H1 (cell line): ENCODE data around the gene GPR25. TPM values are rescaled to one million over a fixed set of nuclear protein-coding genes. Genes with fewer than 3 reads are reported as not detected.

ENCODE experiments used
- CTCF ChIA-PET: fragments of 300-600 bp; sonication (Branson Sonifier 250); formaldehyde crosslinking; loops from one replicate; lab custom pipeline; 2021; ENCODE audit not compliant: partially characterized antibody; lab: Charles Lee
- POLR2A ChIA-PET: fragments of 300-600 bp; sonication (Branson Sonifier 250); formaldehyde crosslinking; loops from one replicate; lab custom pipeline; 2021; ENCODE audit warnings: inconsistent platforms; ENCODE audit not compliant: partially characterized antibody; lab: Charles Lee
- DNase-seq, 2 experiments: peaks; one replicate each; pipeline versions ENCODE4 v3.0.0 to v3.0.0-alpha.2; 2010 to 2022; ENCODE audit warnings: low spot score in 2 of 2, low read depth in 1 of 2, mixed read lengths in 1 of 2
- FAIRE-seq: peaks from 2 replicates; lab custom pipeline; 2011; peaks lifted over from hg19 to GRCh38; lab: Jason Lieb, UNC
- H2AFZ ChIP-seq: 2 replicates; pipeline ENCODE4 v1.8.1; 2012; ENCODE audit warnings: low read length, inconsistent platforms
- H2AK5ac ChIP-seq: 2 replicates; pipeline ENCODE4 v1.6.1; 2013; ENCODE audit warnings: low read depth, low read length
- H2BK120ac ChIP-seq: replicated peaks from 2 replicates; pipeline ENCODE3; 2013; ENCODE audit warnings: low read depth, low read length, inconsistent platforms
- H2BK12ac ChIP-seq: 2 replicates; pipeline ENCODE4 v1.6.1; 2013; ENCODE audit warnings: low read depth, low read length
- H2BK15ac ChIP-seq: 2 replicates; pipeline ENCODE4 v1.6.1; 2013; ENCODE audit warnings: low read length
- H2BK20ac ChIP-seq: 2 replicates; pipeline ENCODE4 v1.6.1; 2013; ENCODE audit warnings: low read length
- H2BK5ac ChIP-seq: 2 replicates; pipeline ENCODE4 v1.6.1; 2013; ENCODE audit warnings: low read depth, low read length
- H3K14ac ChIP-seq: 2 replicates; pipeline ENCODE4 v1.6.1; 2013; ENCODE audit warnings: inconsistent platforms; ENCODE audit not compliant: insufficient read length
- H3K18ac ChIP-seq: 2 replicates; pipeline ENCODE4 v1.6.1; 2013; ENCODE audit warnings: low read length; ENCODE audit errors: extremely low read depth
- H3K23ac ChIP-seq: 2 replicates; pipeline ENCODE4 v1.6.1; 2013; ENCODE audit warnings: inconsistent platforms; ENCODE audit not compliant: insufficient read length
- H3K23me2 ChIP-seq: 2 replicates; pipeline ENCODE4 v1.6.1; 2013; ENCODE audit warnings: low read depth, low read length
- H3K27ac ChIP-seq: 2 replicates; pipeline ENCODE4 v1.6.1; 2011; ENCODE audit warnings: low read depth, low read length, inconsistent platforms
- H3K27me3 ChIP-seq, 4 experiments: replicated peaks in 1 of 4; 1 replicate in 1 of 4; 2 replicates in 3 of 4; pipeline versions ENCODE4 v1.6.1 to v1.8.1; 2011 to 2013; ENCODE audit warnings: low read length in 3 of 4, mild to moderate bottlenecking in 3 of 4, inconsistent platforms in 2 of 4, mixed read lengths in 2 of 4, moderate library complexity in 1 of 4; ENCODE audit not compliant: control insufficient read depth in 3 of 4, insufficient read depth in 3 of 4; ENCODE audit errors: extremely low read depth in 1 of 4
- H3K36me3 ChIP-seq, 4 experiments: 2 replicates each; pipeline versions ENCODE4 v1.6.1 to v1.8.1; 2011 to 2013; ENCODE audit warnings: mild to moderate bottlenecking in 4 of 4, low read length in 3 of 4, moderate library complexity in 2 of 4, control low read depth in 1 of 4, inconsistent platforms in 1 of 4; ENCODE audit not compliant: insufficient read depth in 4 of 4, control insufficient read depth in 2 of 4
- H3K4ac ChIP-seq: replicated peaks from 2 replicates; pipeline ENCODE3; 2013; ENCODE audit warnings: low read length, low read depth, mixed read lengths, inconsistent platforms; ENCODE audit not compliant: insufficient read length
- H3K4me1 ChIP-seq, 4 experiments: replicated peaks in 1 of 4; 1 replicate in 1 of 4; 2 replicates in 3 of 4; pipeline versions ENCODE4 v1.6.1 to v1.8.1; 2011 to 2013; ENCODE audit warnings: low read length in 3 of 4, inconsistent platforms in 2 of 4, mixed read lengths in 1 of 4; ENCODE audit not compliant: insufficient read depth in 4 of 4, control insufficient read depth in 3 of 4
- H3K4me2 ChIP-seq, 2 experiments: 2 replicates each; pipeline versions ENCODE4 v1.6.1 to v1.8.1; 2011 to 2013; ENCODE audit warnings: low read depth in 2 of 2, low read length in 2 of 2, control low read depth in 1 of 2, inconsistent platforms in 1 of 2, mild to moderate bottlenecking in 1 of 2; ENCODE audit not compliant: insufficient read depth in 1 of 2
- H3K4me3 ChIP-seq, 4 experiments: fragments of 200-600, 300-600 bp in 1 of 4; sonication (generic), shearing (Covaris generic), sonication (Bioruptor Twin) in 1 of 4; 2 replicates each; pipeline versions ENCODE4 v1.5.1 to v1.8.1; 2011 to 2016; ENCODE audit warnings: low read length in 4 of 4, low read depth in 3 of 4, control low read depth in 2 of 4, inconsistent platforms in 2 of 4, mild to moderate bottlenecking in 2 of 4, mixed read lengths in 1 of 4, moderate library complexity in 1 of 4; ENCODE audit not compliant: insufficient read depth in 2 of 4; ENCODE audit errors: extremely low read depth in 1 of 4
- H3K56ac ChIP-seq: replicated peaks from 2 replicates; pipeline ENCODE3; 2013; ENCODE audit warnings: low read depth, mild to moderate bottlenecking, mixed read lengths, low read length, inconsistent platforms; ENCODE audit not compliant: insufficient read length
- H3K79me1 ChIP-seq: 2 replicates; pipeline ENCODE4 v1.6.1; 2013; ENCODE audit warnings: low read depth, low read length, control low read depth
- H3K79me2 ChIP-seq, 2 experiments: 2 replicates each; pipeline versions ENCODE4 v1.6.1 to v1.8.1; 2012 to 2013; ENCODE audit warnings: low read length in 2 of 2, mild to moderate bottlenecking in 2 of 2, inconsistent platforms in 1 of 2; ENCODE audit not compliant: insufficient read depth in 2 of 2, control insufficient read depth in 1 of 2
- H3K9ac ChIP-seq, 4 experiments: replicated peaks in 1 of 4; 1 replicate in 1 of 4; 2 replicates in 3 of 4; pipeline versions ENCODE4 v1.6.1 to v1.8.1; 2011 to 2013; ENCODE audit warnings: low read depth in 3 of 4, low read length in 3 of 4, control low read depth in 2 of 4, mild to moderate bottlenecking in 2 of 4, moderate library complexity in 2 of 4, inconsistent platforms in 1 of 4; ENCODE audit errors: extremely low read depth in 1 of 4
- H3K9me3 ChIP-seq, 2 experiments: 2 replicates each; pipeline versions ENCODE4 v1.6.1 to v1.8.1; 2012 to 2013; ENCODE audit warnings: mild to moderate bottlenecking in 2 of 2, moderate library complexity in 2 of 2, control low read depth in 1 of 2, inconsistent platforms in 1 of 2, low read depth in 1 of 2, low read length in 1 of 2, mixed read lengths in 1 of 2; ENCODE audit not compliant: insufficient read depth in 2 of 2
- H4K20me1 ChIP-seq, 2 experiments: replicated peaks in 1 of 2; 2 replicates each; pipeline versions ENCODE3 to v1.8.1; 2011 to 2013; ENCODE audit warnings: inconsistent platforms in 2 of 2, low read length in 2 of 2, mild to moderate bottlenecking in 1 of 2; ENCODE audit not compliant: insufficient read depth in 2 of 2, control insufficient read depth in 1 of 2
- H4K5ac ChIP-seq: 2 replicates; pipeline ENCODE4 v1.6.1; 2013; ENCODE audit warnings: low read length, low read depth, mixed read lengths, inconsistent platforms; ENCODE audit not compliant: insufficient read length
- H4K8ac ChIP-seq: 2 replicates; pipeline ENCODE4 v1.8.0; 2013; ENCODE audit warnings: mild to moderate bottlenecking, moderate library complexity, low read length, inconsistent platforms; ENCODE audit not compliant: insufficient read depth; ENCODE audit errors: extremely low read depth
- H4K91ac ChIP-seq: replicated peaks from 2 replicates; pipeline ENCODE3; 2013; ENCODE audit warnings: low read length, mixed read lengths, inconsistent platforms; ENCODE audit not compliant: insufficient read length
- CHD1 ChIP-seq: IDR thresholded peaks from 2 replicates; pipeline ENCODE4 v1.6.1; 2012; ENCODE audit warnings: low read depth, low read length, improper control_type of control experiment
- CREB1 ChIP-seq: IDR thresholded peaks from 2 replicates; pipeline ENCODE4 v1.6.1; 2012; ENCODE audit warnings: inconsistent platforms
- SAP30 ChIP-seq: fragments of 300-600 bp; sonication (generic); IDR thresholded peaks from 2 replicates; pipeline ENCODE4 v1.7.1; 2012; ENCODE audit warnings: low read length, moderate library complexity, mild to moderate bottlenecking, inconsistent platforms; ENCODE audit not compliant: insufficient read depth, insufficient replicate concordance
- SP4 ChIP-seq: IDR thresholded peaks from 2 replicates; pipeline ENCODE4 v1.6.1; 2012; ENCODE audit warnings: low read length, inconsistent platforms
- TEAD4 ChIP-seq: IDR thresholded peaks from 2 replicates; pipeline ENCODE4 v1.6.1; 2012; ENCODE audit warnings: low read depth, low read length, inconsistent platforms, mixed read lengths
- WGBS, 2 experiments: shearing (Covaris generic) in 1 of 2; methylation state at CpG; one replicate each; pipeline versions ENCODE4 v1.1.6 to v1.1.7; 2013 to 2015; ENCODE audit warnings: low lambda C conversion rate in 2 of 2, mixed read lengths in 2 of 2, inconsistent platforms in 1 of 2, low coverage in 1 of 2, missing lambda C conversion rate in 1 of 2; ENCODE audit not compliant: insufficient replicate concordance in 2 of 2, insufficient coverage in 1 of 2, insufficient read length in 1 of 2; ENCODE audit errors: extremely low coverage in 1 of 2, missing lambda C conversion rate in 1 of 2; 5-methylcytosine and 5-hydroxymethylcytosine counted together
- polyA plus RNA-seq, 7 experiments: library from polyadenylated mRNA; depleted of rRNA in 3 of 7; stranded (reverse) in 5 of 7; unstranded in 2 of 7; fragments of >200 nt in 5 of 7; fragments of 200-250 nt in 2 of 7; gene quantifications; 1 replicate in 5 of 7; 2 replicates in 1 of 7; 4 replicates in 1 of 7; pipeline versions ENCODE4 v1.2.1 to v1.2.3, GENCODE V29; 2011 to 2013; ENCODE audit warnings: missing spikeins in 2 of 7, mixed read lengths in 2 of 7
- total RNA-seq: library from RNA; stranded (reverse); fragmentation: NEBNext Ultra II Directional; extraction: Animal tissue kit (Norgen Biotek cat#: 25700); gene quantifications from 2 replicates; pipeline ENCODE4 v1.2.1, GENCODE V29; 2021

GPR25 gene
- total and polyA plus RNA-seq, 2 of the 8 experiments (the other 6 are each of a cell fraction or from before 2014, with no cell fraction given), result not detected

- peak overlapping the region; percentile 99 for H3K27ac ChIP-seq
- H4K5ac ChIP-seq, result peak overlapping the region; percentile 79
- no peaks in the 10 kb centered on the region for H3K9me3 ChIP-seq
- DNase-seq (peak in 1 of 2 experiments; percentile 86), FAIRE-seq (peak; percentile 7)
- H3K27me3 ChIP-seq, result no peaks in the 10 kb centered on the region
- peak overlapping the region; percentile 88; the same call in 1 of the 2 replicates for H2AK5ac ChIP-seq
- H3K4me2 ChIP-seq, result peak overlapping the region; percentile 79 to 95
- H3K4me3 ChIP-seq, result peak overlapping the region; percentile 67 to 90 (median 75)
- H2AFZ ChIP-seq, result no peak overlapping the region
- 1% methylated on average over 8 of the region's 8 CpGs; no CpG with 5 or more reads in 1 of the 2 experiments for WGBS, 2 experiments
- peak overlapping the region; percentile 92 to 98 (median 95) for H3K9ac ChIP-seq
- peak overlapping the region; percentile 95 for H4K91ac ChIP-seq
- H4K20me1 ChIP-seq, result peaks cover 4 to 9% of the 10 kb centered on the region in 2 experiments
- H3K4ac ChIP-seq, result peak overlapping the region; percentile 61
- H3K14ac ChIP-seq, result peak overlapping the region; percentile 56
- ChIA-PET CTCF (interaction anchor here (0.6 to 8.6 kb wide), 13 partner anchors 10 to 269 kb away, joined by 3 to 47 read pairs (median 6); partner anchors contain the start of gene GPR25), POLR2A (interaction anchor here (0.7 to 11.2 kb wide), 24 partner anchors 13 to 527 kb away, joined by 3 to 208 read pairs (median 4); partner anchors contain the start of genes GPR25, KIF14, KIF21B and TMEM9)
- peaks cover 15 to 53% (median 37%) of the 10 kb centered on the region in 4 experiments for H3K4me1 ChIP-seq
- peak overlapping the region; percentile 99; the same call in 1 of the 2 replicates for H4K8ac ChIP-seq
- H2BK15ac ChIP-seq, result peak overlapping the region; percentile 96; the same call in 1 of the 2 replicates
- H2BK20ac ChIP-seq, result no peak overlapping the region
- H2BK120ac ChIP-seq, result peak overlapping the region; percentile 52
- H3K56ac ChIP-seq, result peak overlapping the region; percentile 91
- H2BK12ac ChIP-seq, result peak overlapping the region; percentile 82
- H3K79me1 ChIP-seq, result peaks cover 13% of the 10 kb centered on the region
- peaks cover 3 to 47% of the 10 kb centered on the region in 2 experiments for H3K79me2 ChIP-seq
- H3K23me2 ChIP-seq, result peaks cover 8% of the 10 kb centered on the region
- no peak overlapping the region for H3K23ac ChIP-seq
- H3K36me3 ChIP-seq, result no peaks in the 10 kb centered on the region
- peak overlapping the region; percentile 97 for H2BK5ac ChIP-seq
- peak overlapping the region; percentile 98 for H3K18ac ChIP-seq
- TF ChIP-seq SAP30 (no peak), CREB1 (no peak), TEAD4 (peak; percentile 87), CHD1 (no peak), SP4 (no peak)
Observed at GRCh38 chr1:200891774-200892157, 19.0 kb downstream of the GPR25 start.
